Activated T-cell treated with anti-CD3 and anti-CD28 coated beads, Interleukin-2, amount 50 U/mL, for 72 hours (primary cell): ENCODE data around the gene NPAS2. TPM values are rescaled to one million over a fixed set of nuclear protein-coding genes. Genes with fewer than 3 reads are reported as not detected.

Source experiments
- total RNA-seq, 2 donors: library from RNA; stranded (reverse); gene quantifications; one replicate each; pipeline ENCODE4 v1.2.3, GENCODE V29; 2022

Gene NPAS2
- total RNA-seq, 2 donors from 2014 or later: 4.8 to 8.4 TPM

Other genes starting within 250 kb of the NPAS2 start
- gene RPL31, start 182.2 kb downstream of the NPAS2 start, total RNA-seq: 1,000 to 10,000 TPM; 1,385 to 1,395 TPM